ENCODE results near the gene ABCB8.
"Not testable (repeated sequence)": the region's sequence is repeated elsewhere in the genome, so short reads cannot be mapped to it uniquely, and the experiment has no call there.

The ABCB8 gene

DNA sequence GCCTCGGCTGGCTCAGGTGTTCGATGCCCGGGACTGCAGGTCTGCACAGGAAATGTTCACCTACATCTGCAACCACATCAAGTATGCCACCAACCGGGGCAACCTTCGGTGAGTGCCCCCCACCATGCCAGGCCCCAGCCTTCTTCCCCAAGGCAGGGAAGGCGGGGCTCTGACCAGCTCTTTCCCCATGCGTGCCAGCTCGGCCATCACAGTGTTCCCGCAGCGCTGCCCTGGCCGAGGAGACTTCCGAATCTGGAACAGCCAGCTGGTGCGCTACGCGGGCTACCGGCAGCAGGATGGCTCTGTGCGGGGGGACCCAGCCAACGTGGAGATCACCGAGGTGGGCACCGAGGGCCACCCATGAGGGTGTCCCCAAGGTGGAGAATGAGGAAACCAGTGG is 29.9 kb upstream of the ABCB8 start:
- DNase-seq (ENCODE audit: low read depth) = no peak

- no peak for DNase-seq (ENCODE audit: low read depth)
Observed at GRCh38 chr7:150999001-150999400, 29.2 kb upstream of the ABCB8 start.

GRCh38 chr7:150999497-151000230 is 28.6 kb upstream of the ABCB8 start:
- no peak for DNase-seq (ENCODE audit: low read depth)

- DNase-seq (ENCODE audit: low read depth) = no peak
Observed at GRCh38 chr7:151000897-151001495, 27.3 kb upstream of the ABCB8 start.

- DNase-seq (ENCODE audit: low read depth) = no peak
Observed at GRCh38 chr7:151001546-151001945, 26.7 kb upstream of the ABCB8 start.

DNA sequence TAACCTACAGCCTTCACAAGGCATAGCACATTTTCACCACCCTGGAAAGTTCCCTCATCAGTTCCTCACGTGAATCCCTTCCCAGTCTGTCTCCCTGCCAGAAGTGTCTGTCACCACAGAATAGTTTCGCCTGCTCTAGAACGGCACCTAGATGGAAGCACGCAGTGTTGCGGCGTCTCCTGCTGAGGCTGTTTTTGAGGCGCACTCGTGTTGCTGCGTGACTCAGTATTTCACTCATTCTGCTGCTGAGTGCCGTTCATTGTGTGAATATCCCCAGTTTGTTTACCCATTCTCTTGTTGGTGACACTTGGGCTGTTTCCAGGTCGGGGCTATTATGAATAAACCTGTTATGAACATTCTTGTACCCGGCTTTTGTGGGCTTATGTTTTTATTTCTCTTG is 24.7 kb upstream of the ABCB8 start:
- no peak for DNase-seq (ENCODE audit: low read depth)

GRCh38 chr7:151005566-151005965 is 22.7 kb upstream of the ABCB8 start:
- DNase-seq (ENCODE audit: low read depth) = no peak

- no peak for DNase-seq (ENCODE audit: low read depth)
Observed at GRCh38 chr7:151006590-151007300, 21.5 kb upstream of the ABCB8 start.

- DNase-seq (ENCODE audit: low read depth) = no peak
Observed at GRCh38 chr7:151007469-151007898, 20.8 kb upstream of the ABCB8 start.

GRCh38 chr7:151008143-151008510 is 20.1 kb upstream of the ABCB8 start:
- DNase-seq (ENCODE audit: low read depth) = no peak

- peak; percentile 54 for DNase-seq (ENCODE audit: low read depth)
Observed at GRCh38 chr7:151008511-151009323, 19.5 kb upstream of the ABCB8 start.

- no peak for DNase-seq (ENCODE audit: low read depth)
Observed at GRCh38 chr7:151009327-151010036, 18.8 kb upstream of the ABCB8 start.

DNA sequence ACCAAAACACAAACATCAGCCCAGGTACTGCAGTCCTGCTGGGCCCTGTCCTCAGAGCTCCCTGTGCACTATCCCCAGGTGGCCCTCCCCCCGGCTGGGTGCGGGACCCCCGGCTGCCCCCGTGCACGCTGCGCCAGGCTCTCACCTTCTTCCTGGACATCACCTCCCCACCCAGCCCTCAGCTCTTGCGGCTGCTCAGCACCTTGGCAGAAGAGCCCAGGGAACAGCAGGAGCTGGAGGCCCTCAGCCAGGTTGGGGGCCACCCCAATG is 18.3 kb upstream of the ABCB8 start:
- no peak for DNase-seq (ENCODE audit: low read depth)

- DNase-seq (ENCODE audit: low read depth) = no peak
Observed at GRCh38 chr7:151010307-151011096, 17.7 kb upstream of the ABCB8 start.

- no peak for DNase-seq (ENCODE audit: low read depth)
Observed at GRCh38 chr7:151011097-151011409, 17.2 kb upstream of the ABCB8 start.

- DNase-seq (ENCODE audit: low read depth) = not testable (repeated sequence)
Observed at GRCh38 chr7:151011616-151012015, 16.6 kb upstream of the ABCB8 start.

GRCh38 chr7:151012031-151012692 is 16.1 kb upstream of the ABCB8 start:
- no peak for DNase-seq (ENCODE audit: low read depth)

GRCh38 chr7:151012911-151013347 is 15.3 kb upstream of the ABCB8 start:
- DNase-seq (ENCODE audit: low read depth) = no peak

- no peak for DNase-seq (ENCODE audit: low read depth)
Observed at GRCh38 chr7:151013356-151013732, 14.9 kb upstream of the ABCB8 start.

DNA sequence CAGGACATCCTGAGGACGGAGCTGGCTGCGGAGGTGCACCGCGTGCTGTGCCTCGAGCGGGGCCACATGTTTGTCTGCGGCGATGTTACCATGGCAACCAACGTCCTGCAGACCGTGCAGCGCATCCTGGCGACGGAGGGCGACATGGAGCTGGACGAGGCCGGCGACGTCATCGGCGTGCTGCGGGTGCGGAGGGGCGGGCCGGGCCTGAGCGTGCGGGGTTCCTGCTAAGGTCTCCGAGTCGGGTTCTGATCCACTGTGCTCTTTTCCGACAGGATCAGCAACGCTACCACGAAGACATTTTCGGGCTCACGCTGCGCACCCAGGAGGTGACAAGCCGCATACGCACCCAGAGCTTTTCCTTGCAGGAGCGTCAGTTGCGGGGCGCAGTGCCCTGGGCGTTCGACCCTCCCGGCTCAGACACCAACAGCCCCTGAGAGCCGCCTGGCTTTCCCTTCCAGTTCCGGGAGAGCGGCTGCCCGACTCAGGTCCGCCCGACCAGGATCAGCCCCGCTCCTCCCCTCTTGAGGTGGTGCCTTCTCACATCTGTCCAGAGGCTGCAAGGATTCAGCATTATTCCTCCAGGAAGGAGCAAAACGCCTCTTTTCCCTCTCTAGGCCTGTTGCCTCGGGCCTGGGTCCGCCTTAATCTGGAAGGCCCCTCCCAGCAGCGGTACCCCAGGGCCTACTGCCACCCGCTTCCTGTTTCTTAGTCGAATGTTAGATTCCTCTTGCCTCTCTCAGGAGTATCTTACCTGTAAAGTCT is 14.3 kb upstream of the ABCB8 start:
- peak; percentile 59 for DNase-seq (ENCODE audit: low read depth)
